Activated CD4-positive, alpha-beta T cell treated with anti-CD3 and anti-CD28 coated beads, Interleukin-2, amount 50 U/mL, for 16 hours (primary cell): ENCODE results near the gene SERPINE1.

Source experiments
- DNase-seq: peaks from one replicate; pipeline ENCODE4 v3.0.0-alpha.2; 2020

The SERPINE1 gene

DNA sequence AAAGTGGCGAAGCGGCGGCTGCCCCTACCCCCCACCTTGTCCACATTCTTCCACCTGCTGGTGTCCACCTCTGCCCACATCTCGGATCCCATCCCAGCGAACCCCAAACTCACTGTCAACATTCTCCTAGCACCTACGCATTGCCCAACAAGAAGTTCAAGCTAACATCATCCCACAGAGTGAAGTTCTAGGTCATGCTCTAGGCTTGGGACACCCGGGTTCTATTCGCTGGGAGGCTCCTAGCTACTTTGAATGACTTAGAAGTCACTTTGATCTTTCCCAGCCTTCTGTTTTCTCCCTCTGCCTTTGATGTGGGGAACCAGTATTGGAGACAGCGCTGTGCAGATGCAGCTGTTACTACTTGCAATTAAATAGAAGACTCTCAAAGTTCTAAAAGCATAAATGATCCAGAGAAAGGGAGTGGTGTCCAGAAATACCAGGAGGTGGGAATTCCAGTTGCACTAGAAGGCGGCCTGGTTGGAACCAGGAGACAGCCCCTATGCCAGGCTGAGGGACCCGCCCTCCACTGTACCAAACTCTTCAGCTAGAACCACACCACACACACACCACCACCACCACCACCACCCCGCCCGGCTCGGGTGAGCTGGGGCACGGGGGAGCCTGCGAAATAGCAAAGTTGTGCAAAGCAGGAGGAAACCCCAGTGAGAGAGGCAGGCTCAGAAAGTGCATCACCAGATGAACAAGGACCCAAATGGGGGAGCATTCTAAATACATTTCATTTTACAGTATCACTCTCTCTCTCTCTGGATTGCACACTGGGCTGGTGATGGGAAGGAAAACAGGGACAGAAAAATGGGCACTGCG, 43.9 kb downstream of the SERPINE1 start:
- no peak for DNase-seq

DNA sequence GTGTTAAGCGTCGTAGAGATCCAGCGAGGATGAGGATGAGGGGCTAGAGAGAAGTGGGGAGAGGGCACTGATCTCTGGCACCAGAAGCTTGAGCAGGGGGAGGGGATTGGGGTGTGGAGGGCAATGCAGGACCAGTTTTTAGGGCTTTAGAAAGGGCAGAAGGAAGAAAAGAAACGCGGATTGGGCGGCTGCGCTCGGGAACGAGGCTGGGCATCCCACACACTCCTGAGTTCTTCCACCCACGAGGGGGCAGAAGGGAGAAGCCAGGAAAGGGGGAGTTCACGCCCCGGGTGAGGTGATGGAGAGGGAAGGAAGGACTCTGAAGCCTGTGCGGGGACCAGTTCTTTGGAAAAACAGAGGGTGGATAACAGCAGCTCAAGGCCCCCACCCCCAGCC, 44.5 kb downstream of the SERPINE1 start:
- no peak for DNase-seq

DNA sequence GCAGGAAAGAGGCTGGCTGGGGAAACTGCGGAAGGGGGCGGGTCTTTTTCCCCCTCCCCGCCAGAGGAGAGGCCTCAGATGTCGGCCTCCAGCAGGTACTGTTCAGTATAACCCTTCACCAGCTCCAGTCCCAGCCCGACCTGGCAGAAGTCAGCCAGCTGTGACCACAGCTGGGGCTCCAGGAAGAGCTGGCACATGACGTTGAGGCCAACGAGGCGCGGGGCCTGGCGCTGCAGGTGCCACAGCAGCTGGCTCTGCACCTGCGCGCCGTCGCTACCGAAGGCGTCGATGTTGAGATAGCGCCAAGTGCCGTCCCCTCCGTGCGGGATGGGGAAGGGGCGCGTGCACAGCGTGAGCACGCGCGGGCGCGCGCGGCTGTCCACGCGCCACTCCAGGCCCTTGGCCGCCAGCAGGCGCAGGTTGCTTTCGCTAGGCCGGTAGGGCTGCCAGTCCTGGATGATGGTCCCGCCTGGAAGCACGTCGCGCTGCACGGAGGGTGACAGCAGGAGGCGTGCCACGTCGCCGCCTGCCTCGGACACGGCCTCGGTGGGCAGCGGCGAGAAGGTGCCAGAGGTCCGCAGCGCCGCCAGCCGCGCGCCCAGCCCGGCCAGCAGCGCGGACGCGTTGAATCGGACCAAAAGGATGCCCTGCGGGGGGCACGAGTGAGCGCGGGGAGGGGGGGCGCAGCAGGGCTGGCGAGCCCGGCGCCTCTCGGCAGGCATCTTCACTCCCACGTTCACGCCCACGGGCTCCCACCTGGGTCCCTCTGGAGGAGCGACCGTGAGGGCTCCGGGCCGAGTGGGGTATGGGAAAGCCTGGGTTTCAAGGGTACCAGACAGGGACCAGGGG, 45.3 kb downstream of the SERPINE1 start:
- no peak for DNase-seq

DNA sequence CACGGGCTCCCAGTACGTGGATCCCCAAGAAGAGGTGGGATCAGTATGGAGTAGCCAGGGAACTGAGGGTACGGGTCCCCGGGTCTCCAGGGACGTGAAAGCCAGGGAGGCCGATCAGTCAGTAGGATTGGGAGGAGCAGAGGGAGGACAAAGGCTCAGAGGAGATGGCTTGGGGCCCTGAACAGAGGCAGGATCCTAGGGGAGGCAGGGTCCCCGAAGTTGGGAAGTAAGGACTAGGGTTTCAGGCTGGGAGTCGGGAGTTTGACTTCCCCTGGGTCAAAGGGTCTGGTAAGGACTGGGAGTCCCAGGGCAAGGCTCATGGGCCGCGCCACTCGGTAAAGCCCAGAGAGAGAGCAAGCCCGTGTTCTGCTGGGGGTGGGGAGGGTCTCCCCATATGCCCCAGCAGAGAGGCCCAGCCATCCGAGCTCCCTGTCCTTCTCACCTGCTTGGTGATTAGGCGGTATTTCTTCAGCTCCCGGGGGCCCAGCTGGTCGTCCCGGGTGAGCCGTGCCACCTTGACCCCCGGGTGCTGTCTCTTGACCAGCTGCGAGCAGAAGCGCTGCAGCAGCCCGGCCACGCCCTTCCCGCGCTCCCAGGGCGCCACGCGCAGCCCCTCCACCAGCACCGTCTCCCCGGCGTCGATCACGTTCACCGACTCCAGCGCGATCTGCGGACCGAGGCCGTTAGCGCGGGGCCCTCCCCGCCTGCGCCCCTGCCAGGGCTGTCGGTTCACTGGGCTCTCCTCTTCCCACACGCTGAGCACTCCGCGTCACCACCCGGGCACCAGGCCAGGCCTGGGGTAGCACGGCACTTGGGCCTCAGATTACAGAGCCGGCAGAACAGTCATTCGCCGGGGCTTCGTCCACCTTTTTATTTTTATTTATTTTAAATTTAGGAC, 46.2 kb downstream of the SERPINE1 start:
- no peak for DNase-seq

DNA sequence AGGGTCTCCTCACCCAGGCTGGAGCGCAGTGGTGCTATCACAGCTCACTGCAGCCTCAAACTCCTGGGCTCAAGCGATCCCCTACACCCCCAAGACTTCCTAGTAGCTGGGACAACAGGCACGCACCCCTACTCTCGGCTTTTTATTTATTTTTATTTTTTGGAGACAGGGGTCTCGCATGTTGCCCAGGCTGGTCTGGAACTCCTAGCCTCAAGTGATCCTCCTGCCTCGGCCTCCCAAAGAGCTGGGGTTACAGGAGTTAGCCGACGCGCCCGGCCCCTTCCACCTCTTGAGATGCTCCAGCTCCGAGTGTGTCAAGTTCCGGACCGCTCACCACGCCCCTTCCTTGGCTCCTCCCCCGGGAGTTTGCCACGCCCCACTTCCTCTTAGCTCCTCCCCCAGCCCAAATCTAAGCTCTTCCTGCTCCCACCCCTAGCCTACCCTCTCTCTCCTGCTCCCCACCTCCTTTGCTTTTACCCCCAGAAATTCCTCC, 46.9 kb downstream of the SERPINE1 start:
- peak; percentile 78 for DNase-seq

DNA sequence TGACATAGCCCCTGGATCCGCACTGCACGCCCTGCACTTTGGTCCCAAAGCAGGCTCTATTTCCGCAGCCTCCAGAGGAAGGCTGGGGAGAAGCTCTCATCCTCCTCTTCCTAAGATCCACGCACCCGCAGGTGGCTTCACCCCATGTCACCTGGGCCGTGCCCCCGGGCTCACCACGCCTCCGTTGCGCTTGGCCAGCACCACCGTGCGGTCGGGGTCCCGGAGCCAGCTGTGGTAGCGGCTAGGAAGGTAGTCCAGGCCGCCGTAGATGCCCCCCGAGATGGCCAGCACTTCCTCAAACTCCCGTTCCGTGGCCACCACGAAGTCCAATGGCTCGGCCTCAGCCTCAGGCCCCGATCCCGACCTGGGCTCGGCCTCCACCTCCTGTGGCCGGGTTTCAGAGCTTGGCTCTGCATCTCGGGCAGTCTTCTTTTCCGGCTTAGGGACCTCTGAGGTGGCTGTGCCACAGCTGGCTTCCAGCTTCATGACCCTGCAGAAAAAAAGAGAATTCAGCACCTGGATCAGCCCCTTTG, 47.5 kb downstream of the SERPINE1 start:
- no peak for DNase-seq

DNA sequence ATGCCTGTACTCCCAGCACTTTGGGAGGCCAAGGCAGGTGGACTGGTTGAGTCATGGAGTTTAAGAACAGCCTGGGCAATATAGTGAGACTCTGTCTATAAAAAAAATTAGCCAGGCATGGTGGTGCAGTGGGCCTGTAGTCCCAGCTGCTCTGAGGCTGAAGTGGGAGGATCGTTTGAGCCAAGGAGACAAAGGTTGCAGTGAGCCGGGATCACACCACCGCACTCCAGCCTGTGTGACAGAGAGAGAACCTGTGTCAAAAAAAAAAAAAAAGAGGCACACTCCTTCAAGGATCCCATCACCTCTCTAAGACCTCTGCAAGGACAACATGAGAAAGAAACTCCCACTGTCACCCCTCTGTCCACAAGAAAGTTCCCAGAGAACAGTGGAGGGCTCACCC, 48.8 kb downstream of the SERPINE1 start:
- DNase-seq = no peak

DNA sequence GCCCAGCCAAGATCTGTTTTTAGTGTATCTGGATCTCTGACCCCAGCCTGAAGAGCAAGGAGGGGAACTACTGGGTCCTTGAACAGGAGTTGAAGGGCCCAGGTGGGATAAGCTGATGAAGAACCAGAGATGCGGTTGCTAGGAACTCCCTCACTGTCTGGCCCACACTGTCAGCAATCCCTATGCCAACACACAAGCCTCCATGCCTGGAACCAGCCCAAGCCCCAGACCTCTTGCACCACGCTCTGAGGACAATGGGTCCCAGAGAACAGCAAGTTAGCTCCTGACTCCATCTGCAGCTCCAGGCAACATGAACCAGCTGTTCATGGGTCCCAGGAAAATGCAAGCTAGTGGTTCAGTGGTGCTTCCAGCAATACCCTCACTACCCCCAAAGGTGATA, 50.7 kb downstream of the SERPINE1 start:
- no peak for DNase-seq

DNA sequence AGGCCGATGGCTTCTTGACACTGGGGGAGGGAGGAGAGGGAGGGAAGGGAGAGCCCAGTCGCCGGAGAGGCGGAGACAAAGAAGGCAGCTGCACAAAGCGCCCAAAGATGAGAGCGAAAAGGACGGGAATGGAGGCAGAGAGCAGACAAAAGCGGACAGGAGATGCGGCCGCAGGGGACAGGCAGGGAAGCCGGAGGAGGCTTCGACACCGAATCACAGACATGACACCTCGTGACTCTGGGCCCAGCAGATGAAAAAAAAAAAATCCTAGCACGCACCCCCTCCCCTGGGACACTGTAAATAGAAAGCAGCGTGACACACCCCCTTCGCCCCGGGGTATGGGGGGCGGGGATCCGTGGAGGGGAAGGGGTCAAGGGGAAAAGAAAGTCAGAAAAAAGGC, 52.2 kb downstream of the SERPINE1 start:
- no peak for DNase-seq

DNA sequence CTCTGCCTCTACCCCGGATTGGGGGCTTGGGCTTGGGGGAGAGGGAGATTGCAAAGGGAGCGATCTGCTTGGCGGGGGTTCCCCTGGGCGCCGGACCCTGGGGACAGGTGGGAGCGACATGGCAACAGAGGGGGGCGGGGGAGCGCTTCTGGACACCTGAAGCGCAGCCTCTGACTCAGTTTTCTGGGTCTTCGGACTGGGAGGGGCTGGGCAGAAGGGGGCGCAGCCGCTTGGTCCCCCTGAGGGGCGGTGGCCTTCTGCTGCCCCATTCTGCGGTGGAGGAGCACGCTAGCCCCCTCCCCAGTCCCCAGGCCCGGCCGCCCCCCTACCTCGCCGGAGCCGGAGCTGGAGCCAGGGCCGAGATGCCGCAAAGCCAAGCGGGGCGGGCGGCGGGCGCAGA, 52.8 kb downstream of the SERPINE1 start:
- no peak for DNase-seq

DNA sequence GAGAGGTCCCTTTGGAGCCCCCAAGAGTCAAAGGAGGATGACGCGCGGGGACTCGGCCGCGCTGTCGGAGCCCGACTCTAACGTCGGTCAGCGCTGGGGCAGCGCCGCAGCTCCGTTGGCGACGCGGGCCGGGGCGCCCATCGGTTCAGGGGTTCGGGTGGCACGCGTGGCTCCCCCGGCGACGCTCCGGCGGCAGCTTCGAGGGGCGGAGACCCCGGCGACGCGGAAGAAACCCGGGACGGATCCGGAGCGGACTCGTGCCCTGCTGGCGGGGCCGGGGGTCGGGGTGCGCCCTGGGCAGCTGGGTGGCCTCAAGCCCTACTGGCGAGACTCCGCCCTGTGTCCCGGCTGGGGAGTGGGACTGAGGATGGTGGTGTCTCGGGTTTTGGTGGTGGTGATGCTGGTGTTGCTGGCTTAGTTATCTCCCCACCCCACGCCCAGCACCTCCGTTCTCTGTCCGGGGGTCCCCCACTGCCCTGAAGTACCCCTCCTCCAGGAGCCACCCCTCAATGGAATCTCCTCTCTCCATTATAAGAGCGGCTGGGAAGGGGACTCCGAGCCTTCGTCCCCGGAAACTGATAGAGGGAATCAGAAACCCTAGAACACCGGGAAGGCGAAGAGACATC, 53.3 kb downstream of the SERPINE1 start, which contains the start of gene NAT16:
NAT16 (minus strand) TSS at position 164 of the 626 bp plus-strand sequence. CDS start 5,486 bp downstream, outside the sequence.
- no peak for DNase-seq

DNA sequence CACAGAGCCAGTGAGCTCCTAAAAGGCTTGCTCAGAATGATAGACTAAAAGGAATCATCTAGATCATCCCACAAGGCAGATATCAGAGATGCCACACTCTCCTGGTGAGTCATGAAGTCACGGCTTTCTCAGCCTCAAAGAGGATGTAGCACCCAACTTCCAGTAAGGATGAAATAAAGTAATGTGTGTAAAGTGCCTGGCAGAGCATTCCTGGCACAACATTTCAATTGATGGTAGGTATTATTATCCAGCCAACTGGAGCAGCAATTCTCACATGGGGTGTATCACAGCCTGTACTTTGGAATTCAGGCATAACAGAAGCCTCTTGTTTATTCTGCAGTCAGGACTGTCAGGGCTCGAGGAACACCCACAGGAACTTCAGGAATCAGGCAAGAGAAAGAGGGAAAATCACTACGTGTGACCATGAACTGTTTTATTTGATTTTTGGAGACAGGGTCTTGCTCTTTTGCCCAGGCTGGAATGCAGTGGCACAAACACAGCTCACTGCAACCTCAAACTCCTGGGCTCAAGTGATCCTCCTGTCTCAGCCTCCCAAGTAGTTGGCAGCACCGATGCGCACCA, 58.4 kb downstream of the SERPINE1 start:
- no peak for DNase-seq

DNA sequence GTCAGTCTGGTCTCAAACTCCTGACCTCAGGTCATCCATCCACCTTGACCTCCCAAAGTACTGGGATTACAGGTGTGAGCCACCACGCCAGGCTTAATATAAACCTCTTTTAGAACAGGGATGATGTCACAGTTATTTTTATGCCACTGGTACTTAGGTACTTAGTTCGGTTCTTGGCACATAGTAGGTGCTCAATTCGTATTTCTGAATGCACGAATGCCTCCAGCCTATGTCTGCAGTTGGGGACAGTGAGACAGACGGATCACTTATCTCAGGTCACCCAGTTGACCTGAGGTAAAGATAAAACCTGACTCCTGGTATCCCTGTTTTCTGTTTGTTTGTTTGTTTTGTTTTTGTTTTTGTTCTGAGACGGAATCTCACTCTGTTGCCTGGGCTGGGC, 59.3 kb downstream of the SERPINE1 start:
- DNase-seq = no peak

DNA sequence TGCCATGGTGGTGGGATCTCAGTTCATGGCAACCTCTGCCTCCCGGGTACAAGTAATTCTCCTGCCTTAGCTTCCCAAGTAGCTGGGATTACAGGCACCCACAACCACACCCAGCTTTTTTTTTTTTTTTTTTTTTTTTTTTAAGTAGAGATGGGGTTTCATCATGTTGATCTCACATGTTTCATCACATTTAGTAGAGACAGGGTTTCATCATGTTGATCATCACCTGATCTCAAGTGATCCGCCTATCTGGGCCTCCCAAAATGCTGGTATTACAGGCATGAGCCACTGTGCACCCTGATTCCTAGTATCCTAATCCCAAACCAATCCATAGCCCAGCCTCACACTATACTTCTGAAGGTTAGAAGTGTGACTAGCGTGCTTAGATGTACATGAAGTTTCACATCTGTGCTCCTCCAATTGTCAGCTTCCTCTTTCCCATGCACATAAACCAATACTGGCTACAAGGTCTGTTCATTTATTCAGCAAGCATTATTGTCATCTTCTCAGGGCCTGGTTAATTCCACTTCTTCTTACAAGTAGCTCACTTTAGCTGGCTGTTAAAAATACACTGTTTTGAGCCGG, 60.0 kb downstream of the SERPINE1 start:
- DNase-seq = no peak
